Parietal lobe (tissue), 2 donors: ENCODE data around the gene CXXC1. TPM values are rescaled to one million over a fixed set of nuclear protein-coding genes. Genes with fewer than 3 reads are reported as not detected.

ENCODE experiments used
- small RNA-seq: library from RNA; depleted of rRNA; stranded (forward); fragments of <200 nt; gene quantifications from one replicate; pipeline ENCODE3, GENCODE V24; 2014; ENCODE audit warnings: low replicate concordance
- total RNA-seq: library from RNA; depleted of rRNA; stranded (reverse); fragments of >200 nt; gene quantifications from one replicate; pipeline ENCODE4 v1.2.3, GENCODE V29; 2014

CXXC1 gene
- total RNA-seq = 56.7 TPM

DNA sequence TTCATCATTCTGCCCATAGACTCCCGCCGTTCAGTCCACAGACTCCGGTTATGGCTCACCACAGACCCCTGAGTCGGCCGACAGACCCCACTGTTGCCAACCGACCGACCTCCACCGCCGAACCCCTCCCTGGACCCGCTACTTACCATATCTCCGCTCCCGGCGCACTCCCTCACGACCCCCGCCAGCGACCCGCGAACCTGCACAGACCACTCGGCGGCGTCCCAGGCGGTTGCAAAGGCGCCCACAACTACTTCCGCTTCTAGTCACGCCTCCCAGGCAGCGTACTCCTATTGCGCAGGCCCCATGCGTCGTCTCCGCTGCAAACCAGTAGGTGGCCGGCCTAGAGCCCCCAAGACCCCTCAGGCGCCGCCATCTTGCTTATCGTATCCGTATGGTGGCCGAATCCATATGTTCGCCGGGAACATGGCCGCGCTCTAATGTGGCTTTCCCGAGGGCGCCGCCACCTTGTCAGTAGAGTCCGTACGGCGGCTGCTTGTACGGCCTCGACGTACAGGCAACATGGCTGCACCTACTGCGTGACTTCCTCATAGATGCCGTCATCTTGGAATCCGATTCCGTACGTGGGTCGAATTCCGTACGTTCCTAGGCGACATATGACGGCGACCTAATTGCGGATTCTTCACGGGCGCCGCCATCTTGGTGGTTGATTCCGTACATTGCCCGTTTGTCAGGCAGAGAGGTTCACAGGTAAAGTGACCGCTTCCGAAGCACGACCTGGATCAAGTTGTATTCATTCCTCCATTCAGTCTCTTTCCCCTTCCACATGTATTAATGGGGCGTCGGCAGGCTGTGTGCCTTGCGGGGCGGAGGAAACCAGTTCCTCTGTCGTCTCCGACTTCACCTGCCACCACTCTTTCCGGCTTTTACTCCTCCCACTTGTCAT is at the start of gene CXXC1:
CXXC1 (minus strand) TSS at position 252 of the 907 bp plus-strand sequence; CDS start at position 149, 103 bp downstream.

DNA sequence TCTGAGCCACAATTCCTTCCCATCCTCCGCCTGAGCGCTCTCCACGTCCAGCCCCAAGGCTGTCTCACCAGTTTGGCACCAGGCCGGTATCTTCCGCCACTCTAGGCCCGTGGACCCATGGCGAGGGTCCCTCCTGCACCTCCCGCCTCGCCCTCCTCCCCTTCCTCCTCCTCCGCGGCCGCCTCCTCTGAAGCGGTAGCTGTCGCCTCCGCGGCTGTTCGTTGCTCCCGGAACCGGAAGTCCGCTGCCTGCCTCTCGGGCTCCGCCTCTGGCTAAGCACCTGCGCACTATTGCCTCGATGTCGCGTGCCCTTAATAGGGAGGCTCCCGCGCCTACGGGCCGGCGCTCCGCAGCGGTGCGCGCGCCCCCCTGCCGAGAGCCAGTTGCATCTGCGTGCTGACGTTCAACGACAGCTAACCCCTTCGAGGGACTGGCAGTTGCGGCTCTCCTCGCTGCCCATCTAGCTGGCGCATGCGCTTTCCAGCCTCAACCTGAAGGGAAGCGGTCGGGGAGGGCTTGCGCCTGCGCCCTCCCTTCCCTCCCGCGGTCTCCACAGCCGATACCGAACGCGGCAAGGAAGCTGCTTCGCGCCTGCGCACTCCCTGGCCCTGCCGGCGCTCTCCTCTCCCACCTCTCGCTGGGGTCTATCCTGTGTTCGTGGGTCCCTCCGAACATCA is 6.1 kb downstream of the CXXC1 start, which contains the start of gene MBD1:
MBD1 (minus strand) TSS at position 229 of the 677 bp plus-strand sequence. CDS start 1,531 bp downstream, outside the sequence.

DNA sequence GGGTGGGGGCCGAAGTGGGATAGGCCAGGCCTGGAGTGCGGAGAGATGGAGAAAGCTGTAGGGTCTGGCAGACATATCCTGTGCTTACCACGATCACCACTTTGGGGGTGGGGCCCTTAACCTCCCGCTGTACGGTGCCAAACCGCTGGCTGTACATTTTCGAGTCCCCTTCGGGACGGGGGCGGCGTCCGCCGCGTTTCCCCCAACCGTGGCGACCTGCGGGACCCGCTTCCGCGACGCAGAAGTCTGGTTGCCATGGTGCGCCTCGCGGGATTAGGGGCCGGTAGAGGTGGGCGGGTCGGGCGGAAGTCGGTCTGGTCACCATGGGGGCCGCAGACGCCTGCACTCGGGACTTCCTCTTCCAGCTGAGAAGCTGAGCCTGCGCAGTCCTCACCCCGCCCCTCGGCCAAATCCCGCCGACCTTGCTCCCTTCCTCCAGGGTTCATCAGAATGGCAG is 21.2 kb downstream of the CXXC1 start, which contains the start of gene CFAP53:
CFAP53 (minus strand) TSS at position 248 of the 457 bp plus-strand sequence; CDS start at position 157, 91 bp downstream.

Small RNA genes within 50 kb of the gene (small RNA-seq; reads per million reads assigned to genes)
- gene RNA5SP458 = not detected

Other genes starting within 250 kb of the CXXC1 start
- 39.4 TPM for gene MYO5B, start 92.5 kb downstream of the CXXC1 start, total RNA-seq
- 1.6 TPM for gene CFAP53, start 21.2 kb downstream of the CXXC1 start, total RNA-seq
- gene MBD1, start 6.2 kb downstream of the CXXC1 start, total RNA-seq = 96.7 TPM
- gene SKA1, start 87.4 kb upstream of the CXXC1 start, total RNA-seq = 1.9 TPM